SK-N-SH treated with all-trans-retinoic acid at 6 μM for 48 hours (cell line): ENCODE results near the gene ANKLE2.

Experiments
- ATAC-seq: fragments of 200-7000 bp; cut with Tn5 transposase; 3 replicates; pipeline ENCODE4 v1.9.1; 2020; ENCODE audit warnings: mild to moderate bottlenecking, moderate library complexity
- ARNTL ChIP-seq: fragments of 450-650 bp; formaldehyde crosslinking; IDR thresholded peaks from 2 replicates; pipeline ENCODE4 v1.5.0; 2020; ENCODE audit warnings: low read depth, mild to moderate bottlenecking, moderate library complexity, borderline replicate concordance
- BACH2 ChIP-seq: fragments of 250-450 bp; sonication (Bioruptor Pico); IDR thresholded peaks from 2 replicates; pipeline ENCODE4 v1.9.0; 2021; ENCODE audit warnings: mild to moderate bottlenecking, borderline replicate concordance
- CSDC2 ChIP-seq: fragments of 250-450 bp; sonication (Bioruptor Pico); IDR thresholded peaks from 2 replicates; pipeline ENCODE4 v1.5.0; 2020; ENCODE audit warnings: mild to moderate bottlenecking, moderate library complexity
- CSRNP3 ChIP-seq: fragments of 250-450 bp; sonication (Bioruptor Pico); IDR thresholded peaks from 2 replicates; pipeline ENCODE4 v1.5.1; 2021; ENCODE audit warnings: mild to moderate bottlenecking, moderate library complexity
- GLIS3 ChIP-seq: fragments of 250-450 bp; sonication (Bioruptor Pico); IDR thresholded peaks from 2 replicates; pipeline ENCODE4 v1.5.0; 2020; ENCODE audit warnings: mild to moderate bottlenecking, moderate library complexity
- ISL1 ChIP-seq: fragments of 250-450 bp; sonication (Bioruptor Pico); IDR thresholded peaks from 2 replicates; pipeline ENCODE4 v2.1.2; 2022; ENCODE audit warnings: mild to moderate bottlenecking, moderate library complexity
- OSR1 ChIP-seq: fragments of 250-450 bp; sonication (Bioruptor Pico); IDR thresholded peaks from 2 replicates; pipeline ENCODE4 v1.8.0; 2022; ENCODE audit warnings: moderate library complexity, mild to moderate bottlenecking, inconsistent platforms
- PATZ1 ChIP-seq: fragments of 250-450 bp; sonication (Bioruptor Pico); IDR thresholded peaks from 2 replicates; pipeline ENCODE4 v1.8.0; 2020; ENCODE audit warnings: mild to moderate bottlenecking, moderate library complexity, borderline replicate concordance
- PPARA ChIP-seq: fragments of 250-450 bp; sonication (Bioruptor Pico); IDR thresholded peaks from 2 replicates; pipeline ENCODE4 v1.5.0; 2020; ENCODE audit warnings: mild to moderate bottlenecking, borderline replicate concordance
- RARB ChIP-seq: fragments of 250-450 bp; sonication (Bioruptor Pico); IDR thresholded peaks from 2 replicates; pipeline ENCODE4 v1.8.0; 2021; ENCODE audit warnings: mild to moderate bottlenecking, moderate library complexity
- TCF4 ChIP-seq: fragments of 250-450 bp; sonication (Bioruptor Pico); IDR thresholded peaks from 2 replicates; pipeline ENCODE4 v1.8.0; 2021; ENCODE audit warnings: mild to moderate bottlenecking, moderate library complexity, borderline replicate concordance
- TOX ChIP-seq: fragments of 250-450 bp; sonication (Bioruptor Pico); IDR thresholded peaks from 2 replicates; pipeline ENCODE4 v1.8.0; 2021; ENCODE audit warnings: mild to moderate bottlenecking, moderate library complexity, borderline replicate concordance
- ZC3H10 ChIP-seq: fragments of 250-450 bp; sonication (Bioruptor Pico); IDR thresholded peaks from 2 replicates; pipeline ENCODE4 v1.5.1; 2021; ENCODE audit warnings: mild to moderate bottlenecking, moderate library complexity
- ZNF565 ChIP-seq: fragments of 450-650 bp; formaldehyde crosslinking; conservative IDR thresholded peaks from 2 replicates; pipeline ENCODE4 v1.5.0; 2020; ENCODE audit warnings: low read depth, mild to moderate bottlenecking, moderate library complexity
- ZNF70 ChIP-seq: fragments of 450-650 bp; formaldehyde crosslinking; IDR thresholded peaks from 2 replicates; pipeline ENCODE4 v1.5.0; 2020; ENCODE audit warnings: mild to moderate bottlenecking, moderate library complexity
- ZNF8 ChIP-seq: fragments of 450-650 bp; formaldehyde crosslinking; IDR thresholded peaks from 2 replicates; pipeline ENCODE4 v1.5.0; 2020; ENCODE audit warnings: mild to moderate bottlenecking, moderate library complexity
- TF ChIP-seq, protein P1 (sequence below): fragments of 250-450 bp; sonication (Bioruptor Pico); IDR thresholded peaks from 2 replicates; pipeline ENCODE4 v1.5.0; 2020; ENCODE audit warnings: mild to moderate bottlenecking, moderate library complexity
- TF ChIP-seq, protein P2 (sequence below): fragments of 250-450 bp; sonication (Bioruptor Pico); IDR thresholded peaks from 2 replicates; pipeline ENCODE4 v1.5.1; 2020; ENCODE audit warnings: low read depth, mild to moderate bottlenecking, moderate library complexity
- TF ChIP-seq, protein P3 (sequence below): fragments of 250-450 bp; sonication (Bioruptor Pico); IDR thresholded peaks from 2 replicates; pipeline ENCODE4 v1.8.0; 2021; ENCODE audit warnings: low read depth, mild to moderate bottlenecking, moderate library complexity, borderline replicate concordance

ANKLE2 gene

GRCh38 chr12:132789099-132789471 is 27.5 kb upstream of the ANKLE2 start:
- TF ChIP-seq ZNF8 (CRISPR knock-in tag), result no peak
- ATAC-seq, result no peak

DNA sequence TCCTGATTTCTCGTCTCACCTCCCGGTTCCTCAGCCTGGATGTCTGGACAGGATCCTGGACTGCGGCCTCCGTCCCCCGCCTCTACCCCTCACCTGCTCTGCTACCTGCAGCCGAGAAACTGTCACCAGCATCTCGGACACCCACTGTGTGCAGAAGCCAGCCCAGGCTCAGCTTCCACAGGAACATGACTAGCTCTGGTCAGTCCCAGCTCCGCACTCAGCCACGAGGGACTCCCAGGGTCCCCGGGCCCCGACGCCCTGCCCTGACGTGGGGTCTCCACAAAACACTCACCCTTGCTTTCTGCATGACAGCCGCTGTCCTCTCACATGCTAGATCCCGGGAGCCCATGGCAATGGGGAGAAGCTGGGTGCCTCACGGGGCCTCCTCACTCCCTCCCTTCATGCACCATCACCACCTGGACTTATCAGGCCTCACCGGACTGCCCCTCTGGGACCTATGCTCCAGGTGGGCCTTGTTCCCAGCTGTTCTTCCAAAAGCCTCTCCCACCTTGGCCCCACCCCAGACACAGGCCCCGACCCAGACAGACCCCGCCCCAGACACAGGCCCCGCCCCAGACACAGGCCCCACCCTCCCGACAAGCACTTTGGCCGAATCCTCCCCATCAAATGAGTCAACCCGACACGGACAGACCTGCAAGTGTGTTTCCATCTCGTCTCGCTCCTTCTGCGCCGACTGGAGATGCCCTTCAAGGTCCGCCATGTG is 26.9 kb upstream of the ANKLE2 start:
- no peak; the same call in 2 of the 3 replicates for ATAC-seq
- TF ChIP-seq ZNF70 (CRISPR knock-in tag) (no peak), TCF4 (no peak), PATZ1 (CRISPR knock-in tag) (no peak), CSDC2 (CRISPR knock-in tag) (no peak), ISL1 (no peak), TOX (CRISPR knock-in tag) (no peak), GLIS3 (no peak), ZNF8 (CRISPR knock-in tag) (no peak), BACH2 (CRISPR knock-in tag) (no peak), ZC3H10 (CRISPR knock-in tag) (no peak)
- TF ChIP-seq, protein P1, sequence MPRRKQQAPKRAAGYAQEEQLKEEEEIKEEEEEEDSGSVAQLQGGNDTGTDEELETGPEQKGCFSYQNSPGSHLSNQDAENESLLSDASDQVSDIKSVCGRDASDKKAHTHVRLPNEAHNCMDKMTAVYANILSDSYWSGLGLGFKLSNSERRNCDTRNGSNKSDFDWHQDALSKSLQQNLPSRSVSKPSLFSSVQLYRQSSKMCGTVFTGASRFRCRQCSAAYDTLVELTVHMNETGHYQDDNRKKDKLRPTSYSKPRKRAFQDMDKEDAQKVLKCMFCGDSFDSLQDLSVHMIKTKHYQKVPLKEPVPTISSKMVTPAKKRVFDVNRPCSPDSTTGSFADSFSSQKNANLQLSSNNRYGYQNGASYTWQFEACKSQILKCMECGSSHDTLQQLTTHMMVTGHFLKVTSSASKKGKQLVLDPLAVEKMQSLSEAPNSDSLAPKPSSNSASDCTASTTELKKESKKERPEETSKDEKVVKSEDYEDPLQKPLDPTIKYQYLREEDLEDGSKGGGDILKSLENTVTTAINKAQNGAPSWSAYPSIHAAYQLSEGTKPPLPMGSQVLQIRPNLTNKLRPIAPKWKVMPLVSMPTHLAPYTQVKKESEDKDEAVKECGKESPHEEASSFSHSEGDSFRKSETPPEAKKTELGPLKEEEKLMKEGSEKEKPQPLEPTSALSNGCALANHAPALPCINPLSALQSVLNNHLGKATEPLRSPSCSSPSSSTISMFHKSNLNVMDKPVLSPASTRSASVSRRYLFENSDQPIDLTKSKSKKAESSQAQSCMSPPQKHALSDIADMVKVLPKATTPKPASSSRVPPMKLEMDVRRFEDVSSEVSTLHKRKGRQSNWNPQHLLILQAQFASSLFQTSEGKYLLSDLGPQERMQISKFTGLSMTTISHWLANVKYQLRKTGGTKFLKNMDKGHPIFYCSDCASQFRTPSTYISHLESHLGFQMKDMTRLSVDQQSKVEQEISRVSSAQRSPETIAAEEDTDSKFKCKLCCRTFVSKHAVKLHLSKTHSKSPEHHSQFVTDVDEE (CRISPR knock-in tag), result no peak

DNA sequence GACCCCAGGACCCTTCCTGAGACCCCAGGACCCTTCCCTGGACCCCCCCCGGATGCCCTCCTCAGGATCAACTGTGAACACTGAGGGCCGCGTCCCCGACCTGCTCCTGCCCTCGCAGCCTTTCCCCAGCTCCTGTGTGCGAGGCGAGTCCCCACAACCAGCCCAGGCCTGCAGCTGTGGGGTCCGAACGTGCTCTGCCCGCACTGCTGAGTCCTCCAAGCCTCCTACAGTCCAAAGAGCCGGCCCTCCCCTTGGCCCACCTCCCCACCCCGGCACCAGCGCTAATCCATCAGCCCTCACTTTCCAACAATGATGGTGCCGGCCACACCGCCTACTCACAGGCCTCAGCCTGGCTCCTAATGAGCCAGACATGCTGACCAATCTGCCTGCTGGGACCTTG is 26.2 kb upstream of the ANKLE2 start:
- TF ChIP-seq ZNF70 (CRISPR knock-in tag), result no peak
- TF ChIP-seq ISL1, result no peak
- no peak for TF ChIP-seq OSR1 (CRISPR knock-in tag)
- TF ChIP-seq CSRNP3 (CRISPR knock-in tag), result no peak
- TF ChIP-seq PPARA (CRISPR knock-in tag), result no peak
- TF ChIP-seq PATZ1 (CRISPR knock-in tag), result no peak
- TF ChIP-seq ARNTL (CRISPR knock-in tag), result no peak
- TF ChIP-seq TOX (CRISPR knock-in tag), result no peak
- TF ChIP-seq GLIS3, result no peak
- TF ChIP-seq RARB (CRISPR knock-in tag), result no peak
- no peak for TF ChIP-seq BACH2 (CRISPR knock-in tag)
- TF ChIP-seq, protein P1 (CRISPR knock-in tag), result no peak
- TF ChIP-seq, protein P2, sequence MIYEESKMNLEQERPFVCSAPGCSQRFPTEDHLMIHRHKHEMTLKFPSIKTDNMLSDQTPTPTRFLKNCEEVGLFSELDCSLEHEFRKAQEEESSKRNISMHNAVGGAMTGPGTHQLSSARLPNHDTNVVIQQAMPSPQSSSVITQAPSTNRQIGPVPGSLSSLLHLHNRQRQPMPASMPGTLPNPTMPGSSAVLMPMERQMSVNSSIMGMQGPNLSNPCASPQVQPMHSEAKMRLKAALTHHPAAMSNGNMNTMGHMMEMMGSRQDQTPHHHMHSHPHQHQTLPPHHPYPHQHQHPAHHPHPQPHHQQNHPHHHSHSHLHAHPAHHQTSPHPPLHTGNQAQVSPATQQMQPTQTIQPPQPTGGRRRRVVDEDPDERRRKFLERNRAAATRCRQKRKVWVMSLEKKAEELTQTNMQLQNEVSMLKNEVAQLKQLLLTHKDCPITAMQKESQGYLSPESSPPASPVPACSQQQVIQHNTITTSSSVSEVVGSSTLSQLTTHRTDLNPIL (CRISPR knock-in tag), result no peak
- no peak for TF ChIP-seq TCF4
- TF ChIP-seq, protein P3, sequence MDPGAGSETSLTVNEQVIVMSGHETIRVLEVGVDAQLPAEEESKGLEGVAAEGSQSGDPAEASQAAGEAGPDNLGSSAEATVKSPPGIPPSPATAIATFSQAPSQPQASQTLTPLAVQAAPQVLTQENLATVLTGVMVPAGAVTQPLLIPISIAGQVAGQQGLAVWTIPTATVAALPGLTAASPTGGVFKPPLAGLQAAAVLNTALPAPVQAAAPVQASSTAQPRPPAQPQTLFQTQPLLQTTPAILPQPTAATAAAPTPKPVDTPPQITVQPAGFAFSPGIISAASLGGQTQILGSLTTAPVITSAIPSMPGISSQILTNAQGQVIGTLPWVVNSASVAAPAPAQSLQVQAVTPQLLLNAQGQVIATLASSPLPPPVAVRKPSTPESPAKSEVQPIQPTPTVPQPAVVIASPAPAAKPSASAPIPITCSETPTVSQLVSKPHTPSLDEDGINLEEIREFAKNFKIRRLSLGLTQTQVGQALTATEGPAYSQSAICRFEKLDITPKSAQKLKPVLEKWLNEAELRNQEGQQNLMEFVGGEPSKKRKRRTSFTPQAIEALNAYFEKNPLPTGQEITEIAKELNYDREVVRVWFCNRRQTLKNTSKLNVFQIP (CRISPR knock-in tag), result no peak
- TF ChIP-seq ZNF565 (CRISPR knock-in tag), result no peak
- no peak for TF ChIP-seq ZC3H10 (CRISPR knock-in tag)
- TF ChIP-seq ZNF8 (CRISPR knock-in tag), result no peak
- TF ChIP-seq, all 23 proteins: peak for 0
- ATAC-seq, result no peak; the same call in 2 of the 3 replicates
